Stomach (tissue), 9 donors: ENCODE results near the gene SPAG16. TPM values are rescaled to one million over a fixed set of nuclear protein-coding genes. Genes with fewer than 3 reads are reported as not detected.

ENCODE experiments used
- DNase-seq, 2 donors: peaks; one replicate each; pipeline versions ENCODE4 v3.0.0 to v3.0.0-alpha.2; 2013 to 2019
- H3K27ac ChIP-seq, 5 donors: fragments of 200-600 bp in 4 of 5; sonication (generic) in 4 of 5; one replicate each; pipeline ENCODE4 v1.5.1; 2013 to 2019; ENCODE audit warnings: mild to moderate bottlenecking in 1 of 5, moderate library complexity in 1 of 5
- H3K27me3 ChIP-seq, 3 donors: fragments of 200-600 bp; sonication (generic); one replicate each; pipeline ENCODE4 v1.5.1; 2017 to 2019; ENCODE audit warnings: mixed run types in 1 of 3
- H3K36me3 ChIP-seq, 4 donors: fragments of 200-600 bp; sonication (generic); 1 replicate in 3 of 4; 2 replicates in 1 of 4; pipeline ENCODE4 v1.5.1; 2016 to 2019
- H3K4me1 ChIP-seq, 4 donors: fragments of 200-600 bp; sonication (generic); one replicate each; pipeline ENCODE4 v1.5.1; 2016 to 2019
- H3K4me3 ChIP-seq, 4 donors: fragments of 200-600 bp; sonication (generic) in 3 of 4; one replicate each; pipeline ENCODE4 v1.5.1; 2016 to 2019; ENCODE audit warnings: mild to moderate bottlenecking in 1 of 4
- H3K9me3 ChIP-seq, 4 donors: fragments of 200-600 bp; sonication (generic); one replicate each; pipeline ENCODE4 v1.5.1; 2016 to 2019
- EP300 ChIP-seq: sonication (generic); formaldehyde crosslinking; IDR thresholded peaks from one replicate; pipeline ENCODE4 v1.6.1; 2017; ENCODE audit warnings: antibody characterized with exemption
- POLR2A ChIP-seq, 4 donors: fragments of 450-650 bp; IDR thresholded peaks; one replicate each; pipeline ENCODE4 v1.6.1; 2016; ENCODE audit warnings: antibody characterized with exemption in 4 of 4, control low read depth in 2 of 4, mild to moderate bottlenecking in 1 of 4, moderate library complexity in 1 of 4
- POLR2AphosphoS5 ChIP-seq, 3 donors: sonication (generic); formaldehyde crosslinking; IDR thresholded peaks; one replicate each; pipeline ENCODE4 v1.6.1; 2016; ENCODE audit warnings: antibody characterized with exemption in 3 of 3
- WGBS, 5 donors: extraction: QIAGEN DNeasy Blood & Tissue Kit in 3 of 5; methylation state at CpG; one replicate each; pipeline versions ENCODE4 v1.1.5 to v1.1.7; 2013 to 2018; 5-methylcytosine and 5-hydroxymethylcytosine counted together
- intact Hi-C: fragments of 100-400 bp; cut with DNase I; formaldehyde crosslinking; loops from one replicate; pipeline ENCODE4 v1.15.1; 2023; ENCODE audit warnings: low total_unique reads
- polyA plus RNA-seq, 3 donors: library from polyadenylated mRNA; stranded (reverse); fragments of 200-250 nt; gene quantifications; one replicate each; pipeline ENCODE4 v1.2.3, GENCODE V29; 2013
- total RNA-seq, 5 donors: library from RNA; depleted of rRNA; stranded (reverse); fragments of >200 nt; gene quantifications; one replicate each; pipeline versions ENCODE4 v1.1.0 to v1.2.3, GENCODE V29; 2014 to 2016
- TF ChIP-seq, protein P1 (sequence below), 7 experiments: fragments of 450-650 bp in 4 of 7; fragments of 200-600 bp in 3 of 7; sonication (generic) in 3 of 7; IDR thresholded peaks; one replicate each; pipeline ENCODE4 v1.5.1; 2016 to 2019; ENCODE audit warnings: antibody characterized with exemption in 7 of 7, control low read depth in 2 of 7, mild to moderate bottlenecking in 1 of 7
- donor health status: healthy with polysubstance abuse.
- donor health status: Bipolar disorder and iron deficiency.
- donor health status: healthy.

Gene SPAG16
- total and polyA plus RNA-seq, 8 donors: 16.0 to 137 (median 34.4) TPM

DNA sequence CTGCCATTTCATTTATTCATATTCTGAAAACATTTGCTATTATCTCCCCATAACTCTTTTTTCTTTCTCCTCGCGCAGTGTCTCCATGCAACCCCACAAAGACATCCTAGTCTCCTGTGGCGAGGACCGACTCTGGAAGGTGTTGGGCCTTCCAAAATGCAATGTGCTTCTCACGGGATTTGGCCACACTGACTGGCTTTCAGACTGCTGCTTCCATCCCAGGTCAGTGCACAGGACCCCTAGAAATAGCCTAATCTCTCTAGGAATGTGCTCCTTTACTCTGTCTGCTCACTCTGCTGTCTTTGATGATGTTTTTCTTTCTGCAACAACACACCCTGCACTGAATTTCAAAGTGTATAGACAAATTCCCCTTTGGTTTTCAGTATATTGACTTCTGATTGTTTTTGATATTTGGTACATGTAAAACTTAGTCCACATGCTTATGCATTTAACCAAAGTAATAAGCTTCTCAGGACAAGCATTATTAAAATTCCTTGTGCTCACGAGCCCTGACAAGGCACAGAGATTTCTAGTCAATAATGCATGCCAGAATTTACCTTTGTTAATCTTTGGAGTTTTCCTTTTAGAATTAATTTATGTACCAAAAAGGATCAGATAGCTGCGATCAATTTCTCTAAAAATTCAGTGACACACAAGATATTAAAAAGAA is 578.3 kb downstream of the SPAG16 start:
- no peaks in the 10 kb centered on the region for H3K27me3 ChIP-seq
- no peak overlapping the region for H3K4me3 ChIP-seq
- WGBS, 5 donors: 73 to 78% (median 75%) methylated on average over 7 of the region's 7 CpGs
- peaks cover 0 to 4% (median 0%) of the 10 kb centered on the region in 4 donors for H3K4me1 ChIP-seq
- H3K27ac ChIP-seq: no peak overlapping the region
- intact Hi-C loops: no loop called here
- no peak for DNase-seq
- TF ChIP-seq POLR2AphosphoS5 (IDR thresholded peaks at IDR 0.05) (no peak), POLR2A (IDR thresholded peaks at IDR 0.05) (no peak), EP300 (no peak)
- TF ChIP-seq, protein P1, sequence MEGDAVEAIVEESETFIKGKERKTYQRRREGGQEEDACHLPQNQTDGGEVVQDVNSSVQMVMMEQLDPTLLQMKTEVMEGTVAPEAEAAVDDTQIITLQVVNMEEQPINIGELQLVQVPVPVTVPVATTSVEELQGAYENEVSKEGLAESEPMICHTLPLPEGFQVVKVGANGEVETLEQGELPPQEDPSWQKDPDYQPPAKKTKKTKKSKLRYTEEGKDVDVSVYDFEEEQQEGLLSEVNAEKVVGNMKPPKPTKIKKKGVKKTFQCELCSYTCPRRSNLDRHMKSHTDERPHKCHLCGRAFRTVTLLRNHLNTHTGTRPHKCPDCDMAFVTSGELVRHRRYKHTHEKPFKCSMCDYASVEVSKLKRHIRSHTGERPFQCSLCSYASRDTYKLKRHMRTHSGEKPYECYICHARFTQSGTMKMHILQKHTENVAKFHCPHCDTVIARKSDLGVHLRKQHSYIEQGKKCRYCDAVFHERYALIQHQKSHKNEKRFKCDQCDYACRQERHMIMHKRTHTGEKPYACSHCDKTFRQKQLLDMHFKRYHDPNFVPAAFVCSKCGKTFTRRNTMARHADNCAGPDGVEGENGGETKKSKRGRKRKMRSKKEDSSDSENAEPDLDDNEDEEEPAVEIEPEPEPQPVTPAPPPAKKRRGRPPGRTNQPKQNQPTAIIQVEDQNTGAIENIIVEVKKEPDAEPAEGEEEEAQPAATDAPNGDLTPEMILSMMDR (IDR thresholded peaks at IDR 0.05): no peak
- no peaks in the 10 kb centered on the region for H3K36me3 ChIP-seq
- H3K9me3 ChIP-seq: no peaks in the 10 kb centered on the region

DNA sequence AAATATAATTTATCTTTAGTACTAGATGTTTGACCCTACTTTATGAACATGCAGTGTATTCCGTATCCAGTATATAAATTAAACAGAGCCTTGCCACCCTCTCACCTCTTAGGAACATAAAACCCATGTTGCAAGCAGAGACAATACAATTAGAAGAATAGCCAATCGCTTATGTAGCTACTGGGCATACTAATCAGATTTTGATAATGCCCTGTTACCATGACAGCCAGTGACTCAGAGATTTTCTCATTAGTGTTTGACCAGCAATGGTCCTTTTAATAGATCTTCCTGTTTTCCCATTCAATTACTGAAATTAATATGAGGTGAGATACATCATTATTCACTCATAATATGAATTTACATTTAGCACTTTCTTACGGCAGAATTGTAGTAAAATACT is 579.3 kb downstream of the SPAG16 start:
- TF ChIP-seq POLR2A (IDR thresholded peaks at IDR 0.05) (no peak), EP300 (no peak), POLR2AphosphoS5 (IDR thresholded peaks at IDR 0.05) (no peak)
- TF ChIP-seq, protein P1 (IDR thresholded peaks at IDR 0.05): no peak
- Histone ChIP-seq H3K27ac (no peak overlapping the region), H3K4me1 (peaks cover 0 to 4% (median 0%) of the 10 kb centered on the region in 4 donors), H3K9me3 (no peaks in the 10 kb centered on the region), H3K4me3 (no peak overlapping the region), H3K36me3 (no peaks in the 10 kb centered on the region), H3K27me3 (no peaks in the 10 kb centered on the region)
- intact Hi-C loops: no loop called here
- 29 to 68% (median 57%) methylated on average over 3 of the region's 3 CpGs for WGBS, 5 donors
- DNase-seq: no peak

DNA sequence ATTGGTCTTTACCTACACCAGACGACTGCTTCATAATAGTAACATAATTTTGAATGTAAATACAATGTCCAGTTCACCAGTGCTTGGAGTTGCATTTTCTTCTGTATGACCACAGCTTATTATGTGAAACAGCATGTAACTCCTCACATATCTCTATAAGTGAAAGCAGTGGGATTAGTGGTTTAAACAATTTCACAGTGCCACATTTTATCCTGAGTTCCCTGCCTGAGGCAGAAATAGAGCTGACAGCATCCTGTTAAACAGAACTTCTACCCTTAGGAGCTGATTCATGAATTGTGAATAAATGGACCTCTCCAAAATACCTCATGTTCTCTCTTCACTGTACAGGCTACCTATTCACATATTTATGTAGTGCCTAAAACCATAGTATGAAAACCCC is 584.3 kb downstream of the SPAG16 start:
- Histone ChIP-seq H3K27ac (no peak overlapping the region), H3K9me3 (no peaks in the 10 kb centered on the region), H3K36me3 (no peaks in the 10 kb centered on the region), H3K4me1 (no peaks in the 10 kb centered on the region), H3K27me3 (no peaks in the 10 kb centered on the region), H3K4me3 (no peak overlapping the region)
- 0 to 38% (median 31%) methylated on average over 1 of the region's 1 CpG for WGBS, 5 donors
- intact Hi-C loops: no loop called here
- TF ChIP-seq, protein P1 (IDR thresholded peaks at IDR 0.05): no peak
- TF ChIP-seq POLR2A (IDR thresholded peaks at IDR 0.05) (no peak), POLR2AphosphoS5 (IDR thresholded peaks at IDR 0.05) (no peak), EP300 (no peak)
- no peak for DNase-seq

DNA sequence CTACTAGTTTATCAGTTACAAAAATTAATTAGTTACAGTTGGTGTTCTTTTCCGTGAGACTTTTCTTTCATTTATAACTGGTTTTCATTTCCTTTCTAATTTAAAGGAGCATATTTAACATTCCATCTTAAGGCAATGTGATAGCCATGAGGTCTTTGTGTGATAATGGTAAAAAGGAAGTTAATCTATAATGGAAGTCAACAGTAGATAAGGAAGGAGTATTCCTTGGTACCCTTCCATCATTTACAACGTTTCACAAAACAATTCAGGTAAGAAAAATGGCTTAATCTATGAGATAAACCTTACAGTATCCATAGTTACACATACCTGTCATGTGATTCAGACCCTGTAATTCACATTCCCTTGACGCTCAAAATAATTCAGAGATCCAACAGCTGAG is 601.2 kb downstream of the SPAG16 start:
- Histone ChIP-seq H3K4me1 (no peaks in the 10 kb centered on the region), H3K27ac (no peak overlapping the region), H3K27me3 (no peaks in the 10 kb centered on the region), H3K4me3 (no peak overlapping the region), H3K36me3 (no peaks in the 10 kb centered on the region), H3K9me3 (no peaks in the 10 kb centered on the region)
- DNase-seq: no peak
- 19 to 41% (median 33%) methylated on average over 3 of the region's 3 CpGs for WGBS, 5 donors
- intact Hi-C loops: no loop called here
- TF ChIP-seq POLR2AphosphoS5 (IDR thresholded peaks at IDR 0.05) (no peak), POLR2A (IDR thresholded peaks at IDR 0.05) (no peak), EP300 (no peak)
- TF ChIP-seq, protein P1 (IDR thresholded peaks at IDR 0.05): no peak
